ENCODE results near the gene PCGF1.

The PCGF1 gene

GRCh38 chr2:74507145-74507925 is at the start of gene PCGF1:
PCGF1 (minus strand) TSS chr2:74507695; CDS start chr2:74507668, 27 bp downstream.
- DNase-seq: peak; percentile 98 to 99

GRCh38 chr2:74556831-74557370 is 49.4 kb upstream of the PCGF1 start:
- DNase-seq: no peak

GRCh38 chr2:74556159-74556558 is 48.7 kb upstream of the PCGF1 start:
- DNase-seq: no peak

- DNase-seq: no peak
These were observed 48.2 kb upstream of the PCGF1 start for GRCh38 chr2:74555610-74556103.

- DNase-seq: no peak
These were observed 47.5 kb upstream of the PCGF1 start for GRCh38 chr2:74554820-74555531.

GRCh38 chr2:74553892-74554819 is 46.7 kb upstream of the PCGF1 start, which contains the start of the genes DOK1 and LOXL3:
DOK1 (plus strand) TSS chr2:74554720; CDS start chr2:74554755, 35 bp downstream.
LOXL3 (minus strand) TSS chr2:74553942; CDS start chr2:74552634, 1,308 bp downstream.
- peak; percentile 52 to 69 for DNase-seq

- no peak for DNase-seq
These were observed 45.7 kb upstream of the PCGF1 start for GRCh38 chr2:74552914-74553811.

GRCh38 chr2:74551942-74552913 is 44.7 kb upstream of the PCGF1 start:
- DNase-seq: no peak

- no peak for DNase-seq
These were observed 44.0 kb upstream of the PCGF1 start for GRCh38 chr2:74551530-74551929.

GRCh38 chr2:74550231-74550630 is 42.7 kb upstream of the PCGF1 start:
- no peak for DNase-seq

- peak; percentile 40 to 63 for DNase-seq
These were observed 41.7 kb upstream of the PCGF1 start for GRCh38 chr2:74548900-74549826.

GRCh38 chr2:74548285-74548899 is 40.9 kb upstream of the PCGF1 start:
- DNase-seq: no peak

GRCh38 chr2:74546004-74546403 is 38.5 kb upstream of the PCGF1 start:
- DNase-seq: no peak

- DNase-seq: peak in 1 of 2 experiments; percentile 15
These were observed 37.1 kb upstream of the PCGF1 start for GRCh38 chr2:74544634-74545033.

- no peak for DNase-seq
These were observed 35.5 kb upstream of the PCGF1 start for GRCh38 chr2:74542978-74543377.

- no peak for DNase-seq
These were observed 32.8 kb upstream of the PCGF1 start for GRCh38 chr2:74540291-74540690.

GRCh38 chr2:74538881-74539339 is 31.4 kb upstream of the PCGF1 start:
- no peak for DNase-seq

- no peak for DNase-seq
These were observed 29.6 kb upstream of the PCGF1 start for GRCh38 chr2:74537140-74537539.
